ENCODE data around the gene KIRREL1. TPM values are rescaled to one million over a fixed set of nuclear protein-coding genes. Genes with fewer than 3 reads are reported as not detected.

The KIRREL1 gene
- total and polyA plus RNA-seq, 2 experiments from 2014 or later, result 8.2 to 33.2 TPM

GRCh38 chr1:158087320-158087927 lies 94.0 kb downstream of the KIRREL1 start:
- no peaks in the 10 kb centered on the region for H3K27me3 ChIP-seq
- peak; percentile 98 for TF ChIP-seq CTCF (IDR thresholded peaks at IDR 0.05; ENCODE audit: low read depth, low read length)
- no peak overlapping the region for H3K4me3 ChIP-seq
- H3K36me3 ChIP-seq, result peaks cover 6% of the 10 kb centered on the region
- peak; percentile 79 to 87 for DNase-seq (ENCODE audit: low read depth in 1 of 2, low spot score in 1 of 2)
- H3K9me3 ChIP-seq (ENCODE audit: low read depth), result no peaks in the 10 kb centered on the region
- no peaks in the 10 kb centered on the region for H3K4me1 ChIP-seq (ENCODE audit: low read depth)
- H3K27ac ChIP-seq, result no peak overlapping the region

- no peak for TF ChIP-seq CTCF (IDR thresholded peaks at IDR 0.05; ENCODE audit: low read depth, low read length)
- H3K27me3 ChIP-seq, result no peaks in the 10 kb centered on the region
- no peaks in the 10 kb centered on the region for H3K9me3 ChIP-seq (ENCODE audit: low read depth)
- no peak overlapping the region for H3K27ac ChIP-seq
- H3K36me3 ChIP-seq, result peaks cover 6% of the 10 kb centered on the region
- H3K4me1 ChIP-seq (ENCODE audit: low read depth), result no peaks in the 10 kb centered on the region
- no peak overlapping the region for H3K4me3 ChIP-seq
- no peak for DNase-seq (ENCODE audit: low read depth in 1 of 2, low spot score in 1 of 2)
Observed at GRCh38 chr1:158089476-158089875, 96.0 kb downstream of the KIRREL1 start.

GRCh38 chr1:158089925-158090637 lies 96.6 kb downstream of the KIRREL1 start:
- no peak for TF ChIP-seq CTCF (IDR thresholded peaks at IDR 0.05; ENCODE audit: low read depth, low read length)
- H3K27ac ChIP-seq, result no peak overlapping the region
- no peaks in the 10 kb centered on the region for H3K27me3 ChIP-seq
- no peak for DNase-seq (ENCODE audit: low read depth in 1 of 2, low spot score in 1 of 2)
- H3K4me3 ChIP-seq, result no peak overlapping the region
- no peaks in the 10 kb centered on the region for H3K4me1 ChIP-seq (ENCODE audit: low read depth)
- H3K36me3 ChIP-seq, result peaks cover 6% of the 10 kb centered on the region
- no peaks in the 10 kb centered on the region for H3K9me3 ChIP-seq (ENCODE audit: low read depth)

- Histone ChIP-seq H3K36me3 (peaks cover 6% of the 10 kb centered on the region), H3K4me1 (ENCODE audit: low read depth) (no peaks in the 10 kb centered on the region), H3K27ac (no peak overlapping the region), H3K4me3 (no peak overlapping the region), H3K9me3 (ENCODE audit: low read depth) (no peaks in the 10 kb centered on the region), H3K27me3 (no peaks in the 10 kb centered on the region)
- no peak for DNase-seq (ENCODE audit: low read depth in 1 of 2, low spot score in 1 of 2)
- TF ChIP-seq CTCF (IDR thresholded peaks at IDR 0.05; ENCODE audit: low read depth, low read length), result no peak
Observed at GRCh38 chr1:158093376-158093775, 99.9 kb downstream of the KIRREL1 start.

GRCh38 chr1:158094571-158094970 lies 101.1 kb downstream of the KIRREL1 start:
- Histone ChIP-seq H3K36me3 (peaks cover 6% of the 10 kb centered on the region), H3K9me3 (ENCODE audit: low read depth) (no peaks in the 10 kb centered on the region), H3K4me1 (ENCODE audit: low read depth) (no peaks in the 10 kb centered on the region), H3K4me3 (no peak overlapping the region), H3K27ac (no peak overlapping the region), H3K27me3 (no peaks in the 10 kb centered on the region)
- no peak for TF ChIP-seq CTCF (IDR thresholded peaks at IDR 0.05; ENCODE audit: low read depth, low read length)
- no peak for DNase-seq (ENCODE audit: low read depth in 1 of 2, low spot score in 1 of 2)

Measured in cardiac muscle cell (in vitro differentiated cells and primary cell).